IMR-90 (cell line): Measurements from ENCODE around the gene SLC26A8. TPM values are rescaled to one million over a fixed set of nuclear protein-coding genes. Genes with fewer than 3 reads are reported as not detected.

ENCODE experiments used
- ATAC-seq: fragments of 200-7000 bp; cut with Tn5 transposase; 2 replicates; pipeline ENCODE4 v1.9.1; 2020; ENCODE audit warnings: low read depth, mild to moderate bottlenecking, moderate library complexity
- BruUV-seq: library from RNA; stranded (reverse); fragments of 400-500 nt; replicated peaks from 2 replicates; lab custom pipeline; 2021; lab: Mats Ljungman, UMichigan
- CTCF ChIA-PET: fragments of 300-600 bp; formaldehyde crosslinking; extraction: SDS; loops from one replicate; lab custom pipeline; 2021; ENCODE audit warnings: antibody characterized with exemption; lab: Yijun Ruan, JAX
- POLR2A ChIA-PET: fragments of 300-600 bp; sonication (Branson Sonifier 250); formaldehyde crosslinking; loops from one replicate; lab custom pipeline; 2022; ENCODE audit warnings: antibody characterized with exemption; ENCODE audit not compliant: unreplicated experiment; lab: Charles Lee
- DNase-seq: peaks from one replicate; pipeline ENCODE4 v3.0.0; 2013
- H2AFZ ChIP-seq: replicated peaks from 2 replicates; pipeline ENCODE3; 2013; ENCODE audit warnings: low read length, mild to moderate bottlenecking; ENCODE audit not compliant: poor library complexity
- H2AK5ac ChIP-seq: 2 replicates; pipeline ENCODE4 v1.6.1; 2013; ENCODE audit warnings: low read depth, low read length, inconsistent platforms
- H2AK9ac ChIP-seq: replicated peaks from 2 replicates; pipeline ENCODE3; 2013; ENCODE audit warnings: mild to moderate bottlenecking, low read depth, low read length, moderate library complexity; ENCODE audit not compliant: poor library complexity
- H2BK120ac ChIP-seq: 2 replicates; pipeline ENCODE4 v1.6.1; 2013; ENCODE audit warnings: low read depth, low read length, inconsistent platforms
- H2BK15ac ChIP-seq: 3 replicates; pipeline ENCODE4 v1.6.1; 2013; ENCODE audit warnings: low read depth, low read length, inconsistent platforms
- H2BK20ac ChIP-seq: 2 replicates; pipeline ENCODE4 v1.6.1; 2013; ENCODE audit warnings: low read depth, mild to moderate bottlenecking, inconsistent platforms, low read length, moderate library complexity
- H2BK5ac ChIP-seq: 2 replicates; pipeline ENCODE4 v1.6.1; 2013; ENCODE audit warnings: mild to moderate bottlenecking, low read depth, low read length, inconsistent platforms; ENCODE audit not compliant: poor library complexity, severe bottlenecking
- H3K14ac ChIP-seq: replicated peaks from 2 replicates; pipeline ENCODE4 v1.6.1; 2013; ENCODE audit warnings: low read depth, low read length, inconsistent platforms
- H3K18ac ChIP-seq: 2 replicates; pipeline ENCODE4 v1.6.1; 2013; ENCODE audit warnings: low read depth, low read length, control low read depth
- H3K23ac ChIP-seq: 2 replicates; pipeline ENCODE4 v1.6.1; 2013; ENCODE audit warnings: low read depth, low read length, inconsistent platforms
- H3K27ac ChIP-seq: 2 replicates; pipeline ENCODE4 v1.5.1; 2013; ENCODE audit warnings: mild to moderate bottlenecking, control low read depth, low read length; ENCODE audit not compliant: insufficient read depth
- H3K27me3 ChIP-seq: 2 replicates; pipeline ENCODE4 v1.6.1; 2013; ENCODE audit warnings: low read length; ENCODE audit not compliant: control insufficient read depth, insufficient read depth
- H3K36me3 ChIP-seq: 2 replicates; pipeline ENCODE4 v1.6.1; 2013; ENCODE audit warnings: low read length, mixed read lengths; ENCODE audit not compliant: control insufficient read depth, insufficient read depth
- H3K4ac ChIP-seq: 2 replicates; pipeline ENCODE4 v1.6.1; 2013; ENCODE audit warnings: low read depth, low read length, inconsistent platforms
- H3K4me1 ChIP-seq: 2 replicates; pipeline ENCODE4 v1.6.1; 2013; ENCODE audit warnings: low read length, mixed read lengths; ENCODE audit not compliant: control insufficient read depth, insufficient read depth
- H3K4me2 ChIP-seq: 2 replicates; pipeline ENCODE4 v1.6.1; 2013; ENCODE audit warnings: low read depth, mild to moderate bottlenecking, control low read depth, low read length, moderate library complexity
- H3K4me3 ChIP-seq: 2 replicates; pipeline ENCODE4 v1.5.1; 2013; ENCODE audit warnings: low read depth, mild to moderate bottlenecking, control low read depth, low read length, moderate library complexity; ENCODE audit not compliant: insufficient read depth
- H3K56ac ChIP-seq: 2 replicates; pipeline ENCODE4 v1.6.1; 2013; ENCODE audit warnings: low read length, inconsistent platforms; ENCODE audit not compliant: insufficient read depth; ENCODE audit errors: extremely low read depth
- H3K79me1 ChIP-seq, 2 experiments: 2 replicates each; pipeline ENCODE4 v1.6.1; 2013; ENCODE audit warnings: low read length in 2 of 2, inconsistent platforms in 1 of 2, low read depth in 1 of 2
- H3K9ac ChIP-seq: 2 replicates; pipeline ENCODE4 v1.6.1; 2013; ENCODE audit warnings: low read depth, low read length, control low read depth
- H3K9me1 ChIP-seq: 2 replicates; pipeline ENCODE4 v1.6.1; 2013; ENCODE audit warnings: low read length, inconsistent platforms; ENCODE audit not compliant: insufficient read depth
- H3K9me3 ChIP-seq: 2 replicates; pipeline ENCODE4 v1.6.1; 2013; ENCODE audit warnings: low read length; ENCODE audit not compliant: control insufficient read depth, insufficient read depth
- H4K20me1 ChIP-seq: 2 replicates; pipeline ENCODE4 v1.6.1; 2013; ENCODE audit warnings: low read length, inconsistent platforms; ENCODE audit not compliant: insufficient read depth
- H4K5ac ChIP-seq: 2 replicates; pipeline ENCODE4 v1.6.1; 2013; ENCODE audit warnings: mild to moderate bottlenecking, low read depth, low read length, control low read depth
- H4K8ac ChIP-seq, 2 experiments: 2 replicates each; pipeline ENCODE4 v1.6.1; 2013; ENCODE audit warnings: low read depth in 2 of 2, low read length in 2 of 2, control low read depth in 1 of 2, inconsistent platforms in 1 of 2
- H4K91ac ChIP-seq: 2 replicates; pipeline ENCODE4 v1.6.1; 2013; ENCODE audit warnings: low read depth, low read length, inconsistent platforms; ENCODE audit not compliant: insufficient read depth
- FOS ChIP-seq: fragments of 150-350 bp; IDR thresholded peaks from 2 replicates; pipeline ENCODE4 v1.6.1; 2016; ENCODE audit warnings: low read depth, low read length
- MAFK ChIP-seq: IDR thresholded peaks from 2 replicates; pipeline ENCODE4 v1.6.1; 2012; ENCODE audit warnings: low read depth, low read length, improper control_type of control experiment
- MXI1 ChIP-seq: IDR thresholded peaks from 2 replicates; pipeline ENCODE4 v1.6.1; 2012; ENCODE audit warnings: low read depth, mild to moderate bottlenecking, low read length, moderate library complexity, borderline replicate concordance
- POLR2A ChIP-seq: IDR thresholded peaks from 2 replicates; pipeline ENCODE4 v1.6.1; 2012; ENCODE audit warnings: mild to moderate bottlenecking, low read depth, low read length
- RAD21 ChIP-seq: IDR thresholded peaks from 2 replicates; pipeline ENCODE4 v1.6.1; 2012; ENCODE audit warnings: low read length, improper control_type of control experiment
- RCOR1 ChIP-seq: IDR thresholded peaks from 2 replicates; pipeline ENCODE4 v1.6.1; 2012; ENCODE audit warnings: mild to moderate bottlenecking, low read length, improper control_type of control experiment; ENCODE audit not compliant: insufficient replicate concordance
- dilution Hi-C: fragments of 300-500 bp; cut with HindIII; formaldehyde crosslinking; loops from one replicate; pipeline ENCODE4 v1.14.3; 2018; ENCODE audit warnings: low sequenced_read_pairs; ENCODE audit not compliant: unreplicated experiment
- in situ Hi-C: fragments of 300-500 bp; cut with MboI; formaldehyde crosslinking; loops from 3 replicates; pipeline ENCODE4 v1.14.3; 2019; ENCODE audit warnings: low sequenced_read_pairs, inconsistent platforms, mixed read lengths
- intact Hi-C: fragments of 100-400 bp; cut with micrococcal nuclease; formaldehyde crosslinking; loops from 2 replicates; pipeline ENCODE4 v1.10.0; 2022
- polyA plus RNA-seq, 3 experiments: library from polyadenylated mRNA; depleted of rRNA; stranded (reverse); fragments of >200 nt; gene quantifications; 2 replicates each; pipeline ENCODE4 v1.2.3, GENCODE V29; 2012; ENCODE audit warnings: low replicate concordance in 1 of 3
- total RNA-seq: library from RNA; depleted of rRNA; stranded (reverse); fragments of >200 nt; gene quantifications from 2 replicates; pipeline ENCODE4 v1.2.3, GENCODE V29; 2012

SLC26A8 gene
- total and polyA plus RNA-seq, 2 of the 4 experiments (the other 2 are of a cell fraction), result 0.07 TPM; not detected in 1

GRCh38 chr6:36040958-36041357 is 16.5 kb upstream of the SLC26A8 start:
- Histone ChIP-seq H3K27me3 (no peaks in the 10 kb centered on the region), H3K18ac (no peak overlapping the region), H3K4me1 (peaks cover 3% of the 10 kb centered on the region; the same call in 1 of the 2 replicates), H3K14ac (no peak overlapping the region), H3K9me1 (peaks cover 11% of the 10 kb centered on the region), H3K27ac (no peak overlapping the region), H3K4ac (no peak overlapping the region), H2BK15ac (no peak overlapping the region), H4K5ac (no peak overlapping the region), H2BK120ac (no peak overlapping the region), H2BK5ac (no peak overlapping the region), H2AK5ac (no peak overlapping the region), H4K91ac (no peak overlapping the region), H3K4me3 (no peak overlapping the region), H3K4me2 (no peak overlapping the region), H3K56ac (no peak overlapping the region), H4K8ac (no peak overlapping the region), H2AK9ac (no peak overlapping the region), H2AFZ (no peak overlapping the region), H4K20me1 (peaks cover 75% of the 10 kb centered on the region), H2BK20ac (no peak overlapping the region), H3K36me3 (no peaks in the 10 kb centered on the region), H3K9ac (no peak overlapping the region), H3K23ac (no peak overlapping the region), H3K79me1 (peaks cover 22 to 58% of the 10 kb centered on the region in 2 experiments), H3K9me3 (no peaks in the 10 kb centered on the region)
- dilution Hi-C loops, result no loop called here
- in situ Hi-C loops, result no loop called here
- TF ChIP-seq MAFK (no peak), RCOR1 (no peak), FOS (no peak), POLR2A (no peak), MXI1 (no peak), RAD21 (no peak)
- no peak for DNase-seq
- BruUV-seq, result no TSS peak
- intact Hi-C loops, result no loop called here
- POLR2A ChIA-PET, result no interaction called here
- CTCF ChIA-PET, result no interaction called here
- ATAC-seq, result no peak
